ENCODE results near the gene DIS3L2.

- TF ChIP-seq, protein P1, sequence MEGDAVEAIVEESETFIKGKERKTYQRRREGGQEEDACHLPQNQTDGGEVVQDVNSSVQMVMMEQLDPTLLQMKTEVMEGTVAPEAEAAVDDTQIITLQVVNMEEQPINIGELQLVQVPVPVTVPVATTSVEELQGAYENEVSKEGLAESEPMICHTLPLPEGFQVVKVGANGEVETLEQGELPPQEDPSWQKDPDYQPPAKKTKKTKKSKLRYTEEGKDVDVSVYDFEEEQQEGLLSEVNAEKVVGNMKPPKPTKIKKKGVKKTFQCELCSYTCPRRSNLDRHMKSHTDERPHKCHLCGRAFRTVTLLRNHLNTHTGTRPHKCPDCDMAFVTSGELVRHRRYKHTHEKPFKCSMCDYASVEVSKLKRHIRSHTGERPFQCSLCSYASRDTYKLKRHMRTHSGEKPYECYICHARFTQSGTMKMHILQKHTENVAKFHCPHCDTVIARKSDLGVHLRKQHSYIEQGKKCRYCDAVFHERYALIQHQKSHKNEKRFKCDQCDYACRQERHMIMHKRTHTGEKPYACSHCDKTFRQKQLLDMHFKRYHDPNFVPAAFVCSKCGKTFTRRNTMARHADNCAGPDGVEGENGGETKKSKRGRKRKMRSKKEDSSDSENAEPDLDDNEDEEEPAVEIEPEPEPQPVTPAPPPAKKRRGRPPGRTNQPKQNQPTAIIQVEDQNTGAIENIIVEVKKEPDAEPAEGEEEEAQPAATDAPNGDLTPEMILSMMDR (IDR thresholded peaks at IDR 0.05): no peak
- TF ChIP-seq POLR2A (IDR thresholded peaks at IDR 0.05): no peak
- TF ChIP-seq POLR2AphosphoS5 (IDR thresholded peaks at IDR 0.05): no peak
- TF ChIP-seq EP300 (IDR thresholded peaks at IDR 0.05): no peak
Observed at GRCh38 chr2:231935207-231935524, 26.3 kb upstream of the DIS3L2 start.
